ENCODE data around the gene NME7. TPM values are rescaled to one million over a fixed set of nuclear protein-coding genes. Genes with fewer than 3 reads are reported as not detected.

NME7 gene
- total RNA-seq, 1 experiment from 2014 or later = 13.2 TPM

- Histone ChIP-seq H3K4ac (ENCODE audit: low read depth, low read length) (no peak overlapping the region), H4K8ac (replicated peaks; ENCODE audit: insufficient read length, low read depth, low read length) (no peak overlapping the region), H3K23me2 (ENCODE audit: insufficient read length, low read depth, low read length, poor library complexity, severe bottlenecking) (no peaks in the 10 kb centered on the region), H3K18ac (ENCODE audit: insufficient read length, low read depth, low read length) (no peak overlapping the region), H3K27ac (ENCODE audit: insufficient read length, low read depth, low read length) (no peak overlapping the region), H3K56ac (ENCODE audit: insufficient read length, low read depth, low read length) (no peak overlapping the region), H3K23ac (ENCODE audit: insufficient read length, low read depth, low read length) (no peak overlapping the region), H2BK12ac (ENCODE audit: insufficient read length, low read depth, low read length) (no peak overlapping the region), H4K5ac (ENCODE audit: insufficient read length, low read depth, low read length) (no peak overlapping the region), H2BK120ac (ENCODE audit: low read depth, low read length, poor library complexity, severe bottlenecking) (no peak overlapping the region), H2BK5ac (ENCODE audit: insufficient read length, low read length) (no peak overlapping the region), H2BK20ac (ENCODE audit: low read depth, low read length, poor library complexity, severe bottlenecking) (no peak overlapping the region), H2BK15ac (ENCODE audit: low read depth, low read length) (no peak overlapping the region), H3K79me2 (ENCODE audit: insufficient read depth, low read length) (no peaks in the 10 kb centered on the region), H3K9ac (ENCODE audit: extremely low read depth, insufficient read length, low read length) (no peak overlapping the region), H3T11ph (ENCODE audit: low read length) (no peak overlapping the region), H3K79me1 (ENCODE audit: insufficient read depth, low read depth, low read length, poor library complexity, severe bottlenecking) (no peaks in the 10 kb centered on the region), H4K20me1 (ENCODE audit: control insufficient read depth, insufficient read depth, insufficient read length) (no peaks in the 10 kb centered on the region), H3K4me1 (ENCODE audit: insufficient read depth, low read length) (no peaks in the 10 kb centered on the region; the same call in 1 of the 2 replicates), H3K14ac (ENCODE audit: insufficient read depth, low read length) (no peak overlapping the region), H3K4me2 (ENCODE audit: insufficient read depth, insufficient read length, low read length) (no peak overlapping the region), H4K91ac (ENCODE audit: insufficient read length, low read depth, low read length) (no peak overlapping the region), H3K9me3 (ENCODE audit: control insufficient read depth, low read depth, low read length) (no peaks in the 10 kb centered on the region), H3K27me3 (ENCODE audit: insufficient read depth, low read length) (no peaks in the 10 kb centered on the region), H2AFZ (ENCODE audit: low read length) (no peak overlapping the region), H2AK5ac (ENCODE audit: insufficient read length, low read length) (no peak overlapping the region)
- Mint-ChIP-seq H3K4me1 (peaks cover 14 to 18% of the 10 kb centered on the region in 2 experiments), H3K27me3 (ENCODE audit: low read depth) (no peaks in the 10 kb centered on the region), H3K4me3 (no peak overlapping the region), H3K36me3 (ENCODE audit: insufficient read depth in 1 of 3, low read depth in 3 of 3) (peaks cover 20 to 53% (median 50%) of the 10 kb centered on the region in 3 experiments; a peak in 6 of 7 replicates), H3K9me3 (no peaks in the 10 kb centered on the region), H3K27ac (no peak overlapping the region)
- no CpG with 5 or more reads among the region's 4 CpGs for WGBS (ENCODE audit: extremely low coverage, insufficient read length, low lambda C conversion rate)
- no peak for DNase-seq
- TF ChIP-seq CTCF (conservative IDR thresholded peaks at IDR 0.05) = no peak
Observed at GRCh38 chr1:169130683-169131082, 236.9 kb downstream of the NME7 start.

Data from H9 (cell line).